Kasumi-1 (cell line): ENCODE measurements around the gene NHLRC3.
"Not testable (repeated sequence)": the region's sequence is repeated elsewhere in the genome, so short reads cannot be mapped to it uniquely, and the experiment has no call there.

Experiments used
- DNase-seq, 2 experiments: peaks; one replicate each; lab custom pipeline; 2025; lab: John Stamatoyannopoulos, UW

NHLRC3 gene, protein sequence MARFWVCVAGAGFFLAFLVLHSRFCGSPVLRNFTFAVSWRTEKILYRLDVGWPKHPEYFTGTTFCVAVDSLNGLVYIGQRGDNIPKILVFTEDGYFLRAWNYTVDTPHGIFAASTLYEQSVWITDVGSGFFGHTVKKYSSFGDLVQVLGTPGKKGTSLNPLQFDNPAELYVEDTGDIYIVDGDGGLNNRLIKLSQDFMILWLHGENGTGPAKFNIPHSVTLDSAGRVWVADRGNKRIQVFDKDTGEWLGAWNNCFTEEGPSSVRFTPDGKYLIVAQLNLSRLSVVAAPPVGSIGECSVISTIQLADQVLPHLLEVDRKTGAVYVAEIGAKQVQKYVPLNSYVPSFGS

DNA sequence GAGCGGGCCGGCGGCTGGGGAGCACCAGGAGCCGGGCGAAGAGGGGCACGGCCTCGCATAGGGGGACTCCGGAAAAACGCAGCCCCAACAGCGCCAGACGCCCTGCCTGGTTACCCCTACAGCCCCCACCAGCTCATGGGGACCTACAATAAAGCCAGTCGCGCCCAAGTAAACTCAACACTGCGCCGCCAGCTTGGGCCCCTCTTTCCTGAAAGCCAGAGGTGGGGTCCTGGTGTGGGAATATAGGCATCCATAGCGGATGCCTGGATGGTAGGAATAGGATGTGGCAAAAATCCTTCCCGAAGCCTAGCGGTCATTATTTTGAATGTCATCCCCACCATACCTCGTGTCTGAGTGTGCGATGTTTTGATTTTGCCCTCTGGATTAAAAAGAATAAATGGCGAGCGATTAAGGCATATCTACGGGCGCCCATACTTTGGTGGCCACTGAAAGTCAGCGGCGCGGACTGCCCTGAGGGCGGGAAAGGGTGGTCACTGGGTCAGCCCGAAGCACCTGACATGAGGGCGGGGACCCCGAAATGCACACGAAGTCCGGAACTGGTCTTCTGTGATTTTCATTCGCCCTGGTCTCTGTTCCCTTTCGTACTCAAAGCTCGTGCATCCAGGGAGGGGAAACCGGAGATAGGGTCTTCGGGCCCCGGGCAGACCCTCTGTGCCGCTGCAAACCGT is at the start of gene NHLRC3, which contains the start of gene PROSER1:
TSS of gene NHLRC3 (plus strand) at position 577 of the 689 bp plus-strand sequence. CDS start 184 bp downstream, outside the sequence.
TSS of gene PROSER1 (minus strand) at position 210 of the 689 bp plus-strand sequence. CDS start 847 bp downstream, outside the sequence.
- DNase-seq, result peak; percentile 56 to 76

DNA sequence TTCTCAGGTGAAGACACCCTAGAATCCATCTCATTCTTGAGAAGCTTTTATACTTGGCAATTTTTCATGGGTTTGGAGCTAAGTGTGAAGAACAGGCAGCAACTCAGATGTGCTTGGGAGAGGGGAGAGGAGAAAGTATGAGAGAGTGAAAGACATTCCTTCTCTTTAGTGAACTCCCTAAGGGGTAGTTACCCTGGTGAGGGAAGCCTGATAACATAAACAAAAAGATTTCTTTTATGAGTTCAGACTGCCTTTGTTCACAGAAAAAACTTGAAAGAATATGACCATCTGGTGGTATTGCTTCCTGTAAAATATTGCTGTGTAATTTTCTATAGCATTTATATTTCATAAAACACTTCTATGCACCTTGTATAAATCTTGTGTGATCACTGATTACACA is 47.6 kb upstream of the NHLRC3 start, which contains the start of gene STOML3:
TSS of gene STOML3 (minus strand) at position 139 of the 400 bp plus-strand sequence. CDS start at position 29, 110 bp downstream.
- DNase-seq, result no peak

DNA sequence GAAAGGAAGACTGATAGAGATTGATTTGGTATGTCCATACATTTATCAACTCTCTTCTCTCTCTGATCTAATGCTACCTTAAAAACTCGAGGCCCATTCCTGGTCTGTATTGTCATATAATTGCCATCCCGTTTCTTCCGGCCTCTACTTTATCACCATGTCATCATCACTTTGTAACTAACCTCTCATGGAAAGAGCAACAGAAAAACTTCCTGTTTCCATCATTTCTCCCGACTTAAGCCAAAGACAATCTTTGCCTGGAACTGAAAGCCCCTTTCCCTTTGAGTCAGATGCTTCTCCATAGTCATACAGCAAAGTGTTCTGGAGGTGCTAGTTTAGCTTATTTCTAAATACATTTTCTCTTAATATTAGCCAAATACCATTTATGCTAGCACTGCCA is 44.9 kb upstream of the NHLRC3 start:
- no peak for DNase-seq

DNA sequence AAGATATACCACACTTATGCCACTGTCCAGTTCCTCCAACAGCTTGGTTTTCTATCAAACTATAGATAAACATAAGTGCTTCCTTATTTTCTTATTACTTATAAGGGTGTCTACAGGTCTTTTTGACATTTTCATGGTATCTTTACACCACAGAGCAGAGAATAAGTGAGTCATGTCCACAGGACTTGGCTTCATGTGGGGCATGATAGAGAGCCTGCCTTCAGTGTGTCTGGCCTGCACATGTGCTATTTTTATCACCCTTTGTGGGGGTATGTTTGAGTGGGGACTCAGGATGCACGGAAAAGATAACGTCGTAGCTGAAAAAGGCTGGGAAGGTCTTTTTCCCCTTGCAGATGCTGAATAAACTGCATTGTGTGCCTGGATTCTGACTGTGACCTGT is 39.5 kb upstream of the NHLRC3 start:
- DNase-seq, result no peak

DNA sequence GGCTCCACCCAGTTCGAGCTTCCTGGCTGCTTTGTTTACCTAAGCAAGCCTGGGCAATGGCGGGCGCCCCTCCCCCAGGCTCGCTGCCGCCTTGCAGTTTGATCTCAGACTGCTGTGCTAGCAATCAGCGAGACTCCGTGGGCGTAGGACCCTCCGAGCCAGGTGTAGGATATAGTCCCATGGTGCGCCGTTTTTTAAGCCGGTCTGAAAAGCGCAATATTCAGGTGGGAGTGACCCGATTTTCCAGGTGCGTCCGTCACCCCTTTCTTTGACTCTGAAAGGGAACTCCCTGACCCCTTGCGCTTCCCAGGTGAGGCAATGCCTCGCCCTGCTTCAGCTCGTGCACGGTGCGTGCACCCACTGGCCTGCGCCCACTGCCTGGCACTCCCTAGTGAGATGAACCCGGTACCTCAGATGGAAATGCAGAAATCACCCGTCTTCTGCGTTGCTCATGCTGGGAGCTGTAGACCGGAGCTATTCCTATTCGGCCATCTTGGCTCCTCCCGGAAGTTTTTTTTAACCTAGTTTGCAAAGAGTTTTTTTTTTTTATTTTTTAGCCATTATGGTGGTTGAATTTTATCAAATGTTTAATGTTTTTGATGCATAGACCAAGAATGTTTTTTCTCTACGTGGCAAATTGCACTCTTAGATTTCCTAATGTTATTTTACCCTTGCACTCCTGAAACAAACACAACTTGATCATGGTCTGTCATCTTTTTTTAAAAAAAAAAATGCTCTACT is 31.7 kb upstream of the NHLRC3 start:
- not testable (repeated sequence) for DNase-seq

DNA sequence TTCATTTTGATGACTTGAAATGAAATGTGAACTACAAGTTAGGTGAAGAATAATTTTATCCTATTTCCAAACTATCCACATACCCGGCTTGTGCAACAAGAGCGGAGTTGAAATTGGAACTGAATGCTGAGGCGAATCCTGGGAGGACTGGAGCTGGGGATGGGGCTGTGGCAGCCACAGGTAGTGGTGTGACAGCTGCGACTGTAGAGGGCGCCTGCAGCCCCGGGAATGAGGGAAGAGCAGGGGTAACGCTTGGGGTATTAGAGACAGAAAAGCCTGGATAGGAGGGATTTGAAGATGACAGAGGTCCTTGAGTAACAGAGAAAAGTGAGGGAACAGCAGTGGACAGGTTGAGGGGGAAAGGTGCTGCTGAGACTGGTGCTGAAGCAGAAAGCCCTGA is 25.6 kb upstream of the NHLRC3 start:
- DNase-seq, result no peak

DNA sequence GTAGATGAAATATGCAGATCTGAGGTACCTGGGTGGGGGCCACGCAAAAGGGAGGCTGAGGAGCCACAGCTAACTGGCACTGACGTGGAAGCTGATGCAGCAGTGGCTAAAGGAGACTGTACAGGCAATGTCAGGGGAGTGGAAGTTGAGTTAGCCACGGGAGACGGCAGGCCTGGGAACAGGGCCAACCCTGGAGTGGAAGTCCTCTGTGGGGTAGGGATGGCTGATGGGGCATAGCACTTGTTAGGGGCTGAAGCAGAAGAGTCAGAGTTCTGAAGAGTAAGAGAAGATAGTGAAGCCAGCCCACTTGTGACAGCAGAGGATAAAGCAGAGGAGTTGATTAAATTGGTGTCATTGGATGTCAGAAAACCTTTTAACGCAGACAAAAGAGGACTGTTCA is 24.8 kb upstream of the NHLRC3 start:
- no peak for DNase-seq

DNA sequence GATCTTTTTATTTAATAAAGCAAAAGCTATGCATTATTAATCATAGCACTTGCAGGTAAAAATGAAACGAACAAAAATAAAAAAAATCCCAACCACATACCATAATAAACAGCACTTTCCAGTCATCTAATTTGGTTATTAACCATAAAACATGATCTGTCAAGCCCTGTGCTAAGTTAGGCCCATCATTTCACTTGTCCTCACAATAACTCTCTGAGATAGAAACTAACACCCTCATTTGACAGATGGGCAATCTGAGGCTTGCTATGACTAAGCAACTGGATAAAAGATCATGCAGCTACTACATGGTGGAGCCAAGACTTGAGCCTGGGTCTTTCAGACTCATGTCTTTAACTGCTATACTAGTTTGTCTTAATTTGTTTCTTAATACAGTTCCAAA is 22.2 kb upstream of the NHLRC3 start:
- DNase-seq, result no peak

DNA sequence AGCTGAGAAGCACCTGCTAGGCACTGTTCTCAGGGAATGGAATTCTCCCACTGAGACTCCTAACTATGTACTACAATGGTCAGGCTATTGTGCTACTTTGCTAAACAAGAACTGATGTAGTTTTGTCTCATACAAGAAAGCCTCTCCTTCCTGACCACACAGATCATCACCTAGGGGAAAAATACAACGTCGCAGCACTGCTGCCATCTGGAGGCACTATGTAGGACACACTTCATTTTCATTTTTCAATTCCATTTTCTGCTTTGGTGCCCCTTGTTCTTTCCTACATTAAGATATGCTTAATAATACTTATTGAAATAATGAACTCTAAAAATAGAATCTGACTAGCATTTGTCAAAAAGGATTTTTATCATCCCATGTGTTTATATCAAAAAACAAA is 21.5 kb upstream of the NHLRC3 start:
- peak in 1 of 2 experiments; percentile 42 for DNase-seq

DNA sequence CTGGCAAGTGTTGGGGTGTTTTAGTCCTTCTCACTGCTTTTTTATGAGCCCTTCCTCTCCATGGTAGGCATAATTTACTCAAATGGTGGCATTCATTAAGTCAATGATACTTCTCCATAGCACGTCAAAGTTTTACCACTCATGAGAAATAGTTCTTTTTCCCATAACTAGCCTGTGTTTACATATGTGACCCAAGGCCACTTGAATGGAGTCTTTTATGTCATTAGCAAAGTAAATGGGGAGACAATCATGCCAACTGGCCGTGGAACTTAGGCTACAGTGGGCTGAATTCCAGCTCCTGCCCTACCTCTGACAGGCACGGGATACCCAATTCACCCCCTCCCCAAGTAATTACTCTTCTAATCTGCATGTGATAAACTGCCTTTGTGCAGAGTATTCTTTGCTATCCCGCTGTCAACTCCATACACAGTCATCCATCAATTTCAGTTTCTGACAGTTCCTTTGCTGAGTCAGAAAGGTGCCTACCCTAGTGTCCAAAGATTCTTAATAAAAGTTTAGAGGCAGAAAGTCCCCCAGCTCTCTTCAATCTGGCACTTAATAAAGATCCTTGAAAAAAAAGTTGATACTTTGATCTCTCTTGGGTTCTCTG is 17.3 kb upstream of the NHLRC3 start:
- DNase-seq, result no peak

DNA sequence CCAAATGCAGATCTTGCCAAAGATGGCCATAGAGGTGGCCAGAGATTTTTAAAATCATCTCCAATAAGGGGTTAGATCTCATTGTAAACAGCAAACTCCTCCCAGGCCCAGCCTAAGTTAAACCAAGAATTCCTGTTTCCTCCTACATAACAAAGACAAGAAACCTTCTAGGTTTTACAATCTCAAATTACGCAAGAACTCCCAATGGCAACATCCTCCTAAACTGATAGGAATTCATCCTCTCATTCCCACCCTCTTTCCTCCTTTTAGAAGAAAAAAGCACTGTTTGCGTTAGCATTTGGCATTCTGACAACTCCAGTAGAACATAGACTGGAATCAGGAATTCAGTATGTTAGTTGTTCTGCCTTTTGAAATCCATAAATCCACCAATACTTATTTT is 14.9 kb upstream of the NHLRC3 start:
- no peak for DNase-seq

DNA sequence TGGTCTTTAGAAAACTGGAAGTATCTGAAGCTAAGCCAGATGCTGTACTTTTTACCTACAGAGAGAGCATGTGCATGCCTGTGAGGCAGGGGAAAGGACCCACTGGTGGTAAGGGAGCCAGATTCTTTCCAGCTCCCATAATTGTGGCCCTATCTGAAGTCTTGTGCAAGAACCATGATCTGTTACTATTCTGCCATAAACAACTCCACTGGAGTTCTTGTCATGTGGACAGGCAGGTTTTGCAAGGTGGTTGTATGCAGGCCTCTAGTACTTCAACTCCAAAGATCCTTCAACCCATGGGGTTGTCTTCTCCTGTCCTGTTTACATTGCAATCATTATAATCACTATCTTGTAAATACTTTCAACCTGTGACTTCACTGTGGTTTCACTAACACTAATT is 14.5 kb upstream of the NHLRC3 start:
- no peak for DNase-seq

DNA sequence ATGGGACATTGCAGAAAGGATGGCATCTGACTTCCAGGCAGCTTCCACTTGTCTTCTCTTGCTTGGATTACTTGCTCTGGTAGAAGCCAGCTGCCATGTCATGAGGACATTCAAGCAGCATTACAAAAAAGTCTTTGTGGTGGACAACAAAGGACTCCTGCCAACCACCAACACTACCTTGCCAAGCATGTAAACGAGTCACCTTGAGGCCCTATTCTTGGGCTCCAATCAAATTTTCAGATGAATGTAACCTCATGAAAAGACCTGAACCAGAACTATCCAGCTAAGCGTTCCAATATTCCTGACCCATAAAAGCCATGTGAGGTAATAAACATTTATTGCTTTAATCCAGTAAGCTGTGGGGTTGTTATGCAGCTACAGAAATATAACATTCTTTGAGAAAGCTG is 12.8 kb upstream of the NHLRC3 start:
- DNase-seq, result no peak

DNA sequence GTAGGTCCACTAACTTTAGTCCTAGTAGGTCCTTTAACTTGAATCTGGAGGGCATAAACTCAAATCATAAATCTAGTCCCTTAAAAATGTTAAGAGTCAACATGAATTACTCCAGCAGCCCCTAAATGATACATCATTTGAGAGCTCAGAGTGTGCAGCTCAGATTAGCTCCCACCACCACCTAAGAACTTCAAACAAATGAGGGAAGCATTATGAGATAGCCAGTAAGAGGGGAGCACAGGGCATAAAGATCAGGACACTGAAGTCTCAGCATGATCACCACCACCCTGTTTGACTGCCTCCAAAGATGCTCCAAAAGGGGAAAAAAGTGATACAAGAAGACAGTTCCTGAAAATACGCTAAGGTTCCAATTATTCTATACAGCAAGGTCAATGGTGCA is 6.1 kb upstream of the NHLRC3 start:
- DNase-seq, result no peak

DNA sequence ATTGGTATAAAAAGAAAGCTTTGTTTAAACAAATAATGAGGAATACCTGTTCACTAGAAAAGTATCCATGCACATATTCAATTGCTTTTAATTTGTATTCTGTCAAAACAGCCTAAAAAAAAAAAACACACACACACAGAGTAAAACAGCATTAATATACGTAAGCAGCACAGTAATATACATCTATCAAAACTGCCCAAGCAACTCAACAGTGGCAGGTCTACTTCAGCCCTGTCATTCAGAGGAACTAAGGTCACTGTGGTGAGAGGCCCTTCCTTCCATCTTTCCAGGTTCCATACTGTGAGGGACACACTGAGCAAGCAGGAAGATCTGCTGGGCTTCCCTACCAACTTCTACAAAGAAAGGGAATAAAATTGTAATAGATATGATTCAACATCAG is 4.2 kb upstream of the NHLRC3 start:
- DNase-seq, result no peak

DNA sequence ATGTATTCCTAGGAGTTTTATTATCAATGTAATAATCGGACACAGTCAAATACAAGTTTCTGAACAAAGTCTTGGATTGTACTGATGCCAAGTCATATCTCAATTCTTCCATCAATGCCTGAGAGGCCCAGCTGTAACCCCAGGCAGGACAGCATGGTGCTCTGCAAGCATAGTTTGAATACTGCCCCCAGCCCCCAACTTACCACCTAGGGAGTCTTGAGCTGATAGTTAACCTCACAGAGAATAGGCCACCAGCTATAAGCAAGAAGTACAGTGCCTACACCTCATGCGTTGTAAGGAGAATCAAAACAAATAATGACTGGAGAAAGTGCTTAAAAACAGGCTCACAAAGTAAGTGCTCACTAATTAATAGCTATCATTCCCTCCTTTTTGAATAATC is 3.1 kb upstream of the NHLRC3 start:
- no peak for DNase-seq

DNA sequence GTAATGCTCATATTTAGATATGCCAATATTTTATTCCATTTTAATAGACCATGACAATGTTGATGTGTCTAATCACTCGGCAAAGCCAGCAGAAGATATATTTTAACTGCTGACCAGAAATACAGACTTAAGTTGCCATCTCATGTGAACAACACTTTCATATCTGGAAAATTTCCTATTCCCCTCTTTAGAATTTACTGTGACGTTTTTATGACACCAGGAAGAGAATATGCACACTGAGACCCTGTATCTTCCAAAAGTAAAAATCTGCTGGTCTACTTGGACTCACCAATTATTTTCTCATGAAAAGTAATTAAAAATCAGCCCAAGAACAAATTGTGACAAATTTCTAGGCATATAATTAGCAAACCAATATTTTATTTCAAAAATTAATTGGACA is 2.5 kb upstream of the NHLRC3 start:
- DNase-seq, result no peak

DNA sequence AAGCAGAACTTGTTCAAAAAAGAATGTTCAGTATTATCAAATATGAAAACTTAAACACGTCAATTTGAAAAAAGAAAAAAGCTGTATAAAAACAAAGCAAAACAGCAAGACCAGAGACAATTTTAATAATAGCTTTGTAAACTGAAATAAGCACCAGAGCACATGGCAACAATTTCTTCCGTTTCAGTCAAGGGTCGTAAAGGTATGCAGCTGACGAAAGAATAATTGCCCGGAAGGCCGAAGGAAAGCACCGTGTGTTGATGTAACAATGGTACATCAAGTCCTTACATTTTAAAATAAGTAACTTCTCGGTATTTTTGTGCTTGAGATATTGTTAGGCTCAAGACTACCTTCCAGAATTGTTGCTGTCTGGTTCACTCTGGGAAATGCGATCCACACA is 2.0 kb upstream of the NHLRC3 start:
- peak in 1 of 2 experiments; percentile 12 for DNase-seq

DNA sequence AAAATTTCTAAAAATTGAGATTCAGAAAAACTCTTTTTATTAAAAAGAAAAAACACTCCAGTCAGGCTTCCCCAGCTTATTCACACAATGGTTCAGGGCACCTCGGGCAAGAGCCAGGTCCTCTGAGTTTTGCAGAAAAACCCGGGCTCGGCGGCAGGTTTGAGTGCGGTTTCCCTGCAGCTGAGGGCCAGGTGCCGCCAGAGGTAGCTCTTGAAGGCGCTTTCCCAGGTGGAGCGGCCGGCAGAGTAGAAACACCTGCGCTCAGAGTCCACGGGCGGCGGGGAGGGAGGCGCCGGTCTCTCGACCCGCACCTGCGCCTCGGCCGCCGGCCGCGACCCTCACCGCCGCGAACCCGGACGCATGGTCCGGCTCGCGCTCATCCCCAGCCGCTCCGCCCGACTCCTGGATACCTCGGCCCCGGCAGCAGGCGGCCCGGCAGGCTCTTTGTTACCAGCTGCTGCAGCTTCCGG is 811 bp upstream of the NHLRC3 start:
- DNase-seq, result no peak

DNA sequence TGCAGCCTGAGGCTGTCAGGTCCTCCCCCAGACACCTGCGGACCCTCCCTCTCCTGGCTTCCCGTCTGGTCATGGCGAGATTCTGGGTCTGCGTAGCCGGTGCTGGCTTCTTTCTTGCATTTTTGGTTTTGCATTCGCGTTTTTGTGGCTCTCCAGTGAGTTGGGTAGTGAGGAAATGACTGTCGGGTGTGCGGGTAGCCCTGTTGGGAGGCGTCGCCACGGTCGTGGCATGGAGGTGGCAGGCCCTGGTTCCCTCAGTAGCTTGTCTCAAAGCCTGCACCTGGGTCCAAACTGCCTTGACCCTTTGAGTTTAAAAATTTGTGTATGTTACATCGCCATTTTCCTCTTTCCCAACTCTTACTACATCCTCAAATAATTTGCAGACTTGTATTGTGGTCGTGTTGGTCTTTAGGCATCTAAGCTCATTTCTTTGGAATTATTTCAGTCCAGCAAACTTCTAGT is 344 bp downstream of the NHLRC3 start:
- peak; percentile 14 to 36 for DNase-seq

DNA sequence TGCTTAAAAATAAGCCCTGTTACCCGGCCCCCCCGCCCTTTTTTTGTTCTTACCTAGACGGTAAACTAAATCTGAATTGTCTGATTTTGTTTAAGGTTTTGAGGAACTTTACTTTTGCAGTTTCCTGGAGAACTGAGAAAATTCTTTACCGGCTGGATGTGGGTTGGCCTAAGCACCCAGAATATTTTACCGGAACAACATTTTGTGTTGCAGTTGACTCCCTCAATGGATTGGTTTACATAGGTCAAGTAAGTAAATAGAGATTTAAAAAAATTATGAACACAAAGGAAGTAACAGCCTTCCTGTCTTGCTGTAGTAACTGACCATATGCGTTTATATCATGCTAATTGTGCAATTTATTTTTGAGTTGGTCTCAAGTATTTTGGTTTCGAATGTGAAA is 785 bp downstream of the NHLRC3 start:
- DNase-seq, result no peak

DNA sequence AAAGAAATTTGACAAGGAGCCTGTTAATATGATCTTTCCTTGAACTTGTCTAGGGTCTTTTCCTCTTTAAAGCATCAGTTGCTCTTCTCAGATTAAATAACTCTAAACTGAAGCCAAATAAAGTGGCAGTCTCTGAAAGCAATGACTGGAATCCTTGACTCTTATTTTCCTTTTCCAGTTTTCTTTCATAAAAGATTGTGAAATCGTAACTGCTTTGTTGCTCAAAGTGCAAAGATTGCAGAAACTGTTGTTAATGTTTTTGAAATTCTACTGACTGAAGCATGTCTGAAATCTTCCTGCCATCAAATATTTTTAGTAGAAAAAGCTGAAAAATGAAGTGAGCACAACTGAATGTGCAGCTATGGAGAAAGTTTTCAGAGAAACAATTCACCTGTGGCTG is 1.9 kb downstream of the NHLRC3 start:
- no peak for DNase-seq
